IMR-90 (cell line): ENCODE measurements around the gene FHL2. TPM values are rescaled to one million over a fixed set of nuclear protein-coding genes. Genes with fewer than 3 reads are reported as not detected.

Experiments
- ATAC-seq: fragments of 200-7000 bp; cut with Tn5 transposase; 2 replicates; pipeline ENCODE4 v1.9.1; 2020; ENCODE audit warnings: low read depth, mild to moderate bottlenecking, moderate library complexity
- BruUV-seq: library from RNA; stranded (reverse); fragments of 400-500 nt; replicated peaks from 2 replicates; lab custom pipeline; 2021; lab: Mats Ljungman, UMichigan
- CTCF ChIA-PET: fragments of 300-600 bp; formaldehyde crosslinking; extraction: SDS; loops from one replicate; lab custom pipeline; 2021; ENCODE audit warnings: antibody characterized with exemption; lab: Yijun Ruan, JAX
- POLR2A ChIA-PET: fragments of 300-600 bp; sonication (Branson Sonifier 250); formaldehyde crosslinking; loops from one replicate; lab custom pipeline; 2022; ENCODE audit warnings: antibody characterized with exemption; ENCODE audit not compliant: unreplicated experiment; lab: Charles Lee
- DNase-seq: peaks from one replicate; pipeline ENCODE4 v3.0.0; 2013
- H2AFZ ChIP-seq: replicated peaks from 2 replicates; pipeline ENCODE3; 2013; ENCODE audit warnings: low read length, mild to moderate bottlenecking; ENCODE audit not compliant: poor library complexity
- H2AK5ac ChIP-seq: 2 replicates; pipeline ENCODE4 v1.6.1; 2013; ENCODE audit warnings: low read depth, low read length, inconsistent platforms
- H2AK9ac ChIP-seq: replicated peaks from 2 replicates; pipeline ENCODE3; 2013; ENCODE audit warnings: mild to moderate bottlenecking, low read depth, low read length, moderate library complexity; ENCODE audit not compliant: poor library complexity
- H2BK120ac ChIP-seq: 2 replicates; pipeline ENCODE4 v1.6.1; 2013; ENCODE audit warnings: low read depth, low read length, inconsistent platforms
- H2BK15ac ChIP-seq: 3 replicates; pipeline ENCODE4 v1.6.1; 2013; ENCODE audit warnings: low read depth, low read length, inconsistent platforms
- H2BK20ac ChIP-seq: 2 replicates; pipeline ENCODE4 v1.6.1; 2013; ENCODE audit warnings: low read depth, mild to moderate bottlenecking, inconsistent platforms, low read length, moderate library complexity
- H2BK5ac ChIP-seq: 2 replicates; pipeline ENCODE4 v1.6.1; 2013; ENCODE audit warnings: mild to moderate bottlenecking, low read depth, low read length, inconsistent platforms; ENCODE audit not compliant: poor library complexity, severe bottlenecking
- H3K14ac ChIP-seq: replicated peaks from 2 replicates; pipeline ENCODE4 v1.6.1; 2013; ENCODE audit warnings: low read depth, low read length, inconsistent platforms
- H3K18ac ChIP-seq: 2 replicates; pipeline ENCODE4 v1.6.1; 2013; ENCODE audit warnings: low read depth, low read length, control low read depth
- H3K23ac ChIP-seq: 2 replicates; pipeline ENCODE4 v1.6.1; 2013; ENCODE audit warnings: low read depth, low read length, inconsistent platforms
- H3K27ac ChIP-seq: 2 replicates; pipeline ENCODE4 v1.5.1; 2013; ENCODE audit warnings: mild to moderate bottlenecking, control low read depth, low read length; ENCODE audit not compliant: insufficient read depth
- H3K27me3 ChIP-seq: 2 replicates; pipeline ENCODE4 v1.6.1; 2013; ENCODE audit warnings: low read length; ENCODE audit not compliant: control insufficient read depth, insufficient read depth
- H3K36me3 ChIP-seq: 2 replicates; pipeline ENCODE4 v1.6.1; 2013; ENCODE audit warnings: low read length, mixed read lengths; ENCODE audit not compliant: control insufficient read depth, insufficient read depth
- H3K4ac ChIP-seq: 2 replicates; pipeline ENCODE4 v1.6.1; 2013; ENCODE audit warnings: low read depth, low read length, inconsistent platforms
- H3K4me1 ChIP-seq: 2 replicates; pipeline ENCODE4 v1.6.1; 2013; ENCODE audit warnings: low read length, mixed read lengths; ENCODE audit not compliant: control insufficient read depth, insufficient read depth
- H3K4me2 ChIP-seq: 2 replicates; pipeline ENCODE4 v1.6.1; 2013; ENCODE audit warnings: low read depth, mild to moderate bottlenecking, control low read depth, low read length, moderate library complexity
- H3K4me3 ChIP-seq: 2 replicates; pipeline ENCODE4 v1.5.1; 2013; ENCODE audit warnings: low read depth, mild to moderate bottlenecking, control low read depth, low read length, moderate library complexity; ENCODE audit not compliant: insufficient read depth
- H3K56ac ChIP-seq: 2 replicates; pipeline ENCODE4 v1.6.1; 2013; ENCODE audit warnings: low read length, inconsistent platforms; ENCODE audit not compliant: insufficient read depth; ENCODE audit errors: extremely low read depth
- H3K79me1 ChIP-seq, 2 experiments: 2 replicates each; pipeline ENCODE4 v1.6.1; 2013; ENCODE audit warnings: low read length in 2 of 2, inconsistent platforms in 1 of 2, low read depth in 1 of 2
- H3K9ac ChIP-seq: 2 replicates; pipeline ENCODE4 v1.6.1; 2013; ENCODE audit warnings: low read depth, low read length, control low read depth
- H3K9me1 ChIP-seq: 2 replicates; pipeline ENCODE4 v1.6.1; 2013; ENCODE audit warnings: low read length, inconsistent platforms; ENCODE audit not compliant: insufficient read depth
- H3K9me3 ChIP-seq: 2 replicates; pipeline ENCODE4 v1.6.1; 2013; ENCODE audit warnings: low read length; ENCODE audit not compliant: control insufficient read depth, insufficient read depth
- H4K20me1 ChIP-seq: 2 replicates; pipeline ENCODE4 v1.6.1; 2013; ENCODE audit warnings: low read length, inconsistent platforms; ENCODE audit not compliant: insufficient read depth
- H4K5ac ChIP-seq: 2 replicates; pipeline ENCODE4 v1.6.1; 2013; ENCODE audit warnings: mild to moderate bottlenecking, low read depth, low read length, control low read depth
- H4K8ac ChIP-seq, 2 experiments: 2 replicates each; pipeline ENCODE4 v1.6.1; 2013; ENCODE audit warnings: low read depth in 2 of 2, low read length in 2 of 2, control low read depth in 1 of 2, inconsistent platforms in 1 of 2
- H4K91ac ChIP-seq: 2 replicates; pipeline ENCODE4 v1.6.1; 2013; ENCODE audit warnings: low read depth, low read length, inconsistent platforms; ENCODE audit not compliant: insufficient read depth
- BHLHE40 ChIP-seq: fragments of 150-350 bp; IDR thresholded peaks from 2 replicates; pipeline ENCODE4 v1.6.1; 2016; ENCODE audit warnings: mild to moderate bottlenecking, low read depth, low read length
- CEBPB ChIP-seq: IDR thresholded peaks from 2 replicates; pipeline ENCODE4 v1.6.1; 2012; ENCODE audit warnings: low read depth, low read length, improper control_type of control experiment
- FOS ChIP-seq: fragments of 150-350 bp; IDR thresholded peaks from 2 replicates; pipeline ENCODE4 v1.6.1; 2016; ENCODE audit warnings: low read depth, low read length
- MAFK ChIP-seq: IDR thresholded peaks from 2 replicates; pipeline ENCODE4 v1.6.1; 2012; ENCODE audit warnings: low read depth, low read length, improper control_type of control experiment
- MXI1 ChIP-seq: IDR thresholded peaks from 2 replicates; pipeline ENCODE4 v1.6.1; 2012; ENCODE audit warnings: low read depth, mild to moderate bottlenecking, low read length, moderate library complexity, borderline replicate concordance
- NFE2L2 ChIP-seq: fragments of 150-350 bp; IDR thresholded peaks from 2 replicates; pipeline ENCODE4 v1.6.1; 2016; ENCODE audit warnings: low read depth, mild to moderate bottlenecking, low read length
- RCOR1 ChIP-seq: IDR thresholded peaks from 2 replicates; pipeline ENCODE4 v1.6.1; 2012; ENCODE audit warnings: mild to moderate bottlenecking, low read length, improper control_type of control experiment; ENCODE audit not compliant: insufficient replicate concordance
- RFX5 ChIP-seq: IDR thresholded peaks from 2 replicates; pipeline ENCODE4 v1.8.0; 2012; ENCODE audit warnings: low read depth, mild to moderate bottlenecking, low read length, moderate library complexity
- USF2 ChIP-seq: fragments of 150-350 bp; IDR thresholded peaks from 2 replicates; pipeline ENCODE4 v1.6.1; 2017; ENCODE audit warnings: mild to moderate bottlenecking, antibody characterized with exemption, low read length, low read depth
- WGBS, 2 experiments: methylation state at CpG; one replicate each; pipeline versions ENCODE4 v1.1.5 to v1.1.7; 2013; ENCODE audit warnings: missing lambda C conversion rate in 2 of 2; ENCODE audit not compliant: insufficient read length in 1 of 2; ENCODE audit errors: extremely low coverage in 2 of 2; 5-methylcytosine and 5-hydroxymethylcytosine counted together
- dilution Hi-C: fragments of 300-500 bp; cut with HindIII; formaldehyde crosslinking; loops from one replicate; pipeline ENCODE4 v1.14.3; 2018; ENCODE audit warnings: low sequenced_read_pairs; ENCODE audit not compliant: unreplicated experiment
- in situ Hi-C: fragments of 300-500 bp; cut with MboI; formaldehyde crosslinking; loops from 3 replicates; pipeline ENCODE4 v1.14.3; 2019; ENCODE audit warnings: low sequenced_read_pairs, inconsistent platforms, mixed read lengths
- intact Hi-C: fragments of 100-400 bp; cut with micrococcal nuclease; formaldehyde crosslinking; loops from 2 replicates; pipeline ENCODE4 v1.10.0; 2022
- polyA plus RNA-seq, 3 experiments: library from polyadenylated mRNA; depleted of rRNA; stranded (reverse); fragments of >200 nt; gene quantifications; 2 replicates each; pipeline ENCODE4 v1.2.3, GENCODE V29; 2012; ENCODE audit warnings: low replicate concordance in 1 of 3
- total RNA-seq: library from RNA; depleted of rRNA; stranded (reverse); fragments of >200 nt; gene quantifications from 2 replicates; pipeline ENCODE4 v1.2.3, GENCODE V29; 2012
- TF ChIP-seq, protein P1 (sequence below): fragments of 150-350 bp; IDR thresholded peaks from 2 replicates; pipeline ENCODE4 v1.6.1; 2016; ENCODE audit warnings: low read depth, mild to moderate bottlenecking, low read length, moderate library complexity, borderline replicate concordance

FHL2 gene
- total and polyA plus RNA-seq, 2 of the 4 experiments (the other 2 are of a cell fraction), result 464 to 550 TPM

- Histone ChIP-seq H3K4me2 (no peak overlapping the region), H3K56ac (no peak overlapping the region), H3K4me3 (no peak overlapping the region), H3K27me3 (no peaks in the 10 kb centered on the region), H2AK9ac (peak overlapping the region; percentile 51), H3K79me1 (peaks cover 47 to 75% of the 10 kb centered on the region in 2 experiments), H3K9ac (no peak overlapping the region), H3K27ac (peak overlapping the region; percentile 39), H2BK120ac (no peak overlapping the region), H3K4ac (no peak overlapping the region; the same call in 1 of the 2 replicates), H3K36me3 (peaks cover 82% of the 10 kb centered on the region), H3K14ac (no peak overlapping the region), H2BK5ac (peak overlapping the region; percentile 53), H2BK20ac (no peak overlapping the region), H2AFZ (no peak overlapping the region), H2BK15ac (no peak overlapping the region), H3K9me1 (peaks cover 10% of the 10 kb centered on the region; the same call in 1 of the 2 replicates), H3K9me3 (no peaks in the 10 kb centered on the region), H4K91ac (no peak overlapping the region), H3K23ac (peak overlapping the region; percentile 31; the same call in 1 of the 2 replicates), H3K4me1 (peaks cover 6% of the 10 kb centered on the region; the same call in 1 of the 2 replicates), H4K8ac (peak overlapping the region; percentile 17 to 18; a peak in 2 of 4 replicates), H3K18ac (no peak overlapping the region), H2AK5ac (no peak overlapping the region), H4K20me1 (peaks cover 33% of the 10 kb centered on the region), H4K5ac (peak overlapping the region; percentile 30)
- intact Hi-C loops, result no loop called here
- dilution Hi-C loops, result no loop called here
- in situ Hi-C loops, result no loop called here
- ChIA-PET CTCF (no interaction called here), POLR2A (no interaction called here)
- no TSS peak for BruUV-seq
- DNase-seq (no peak), ATAC-seq (no peak; the same call in 1 of the 2 replicates)
- 77% methylated on average over 5 of the region's 15 CpGs; no CpG with 5 or more reads in 1 of the 2 experiments for WGBS, 2 experiments
- TF ChIP-seq USF2 (no peak), MAFK (no peak), FOS (no peak), RCOR1 (no peak), NFE2L2 (no peak), CEBPB (no peak), RFX5 (no peak), MXI1 (no peak), BHLHE40 (no peak)
- TF ChIP-seq, protein P1, sequence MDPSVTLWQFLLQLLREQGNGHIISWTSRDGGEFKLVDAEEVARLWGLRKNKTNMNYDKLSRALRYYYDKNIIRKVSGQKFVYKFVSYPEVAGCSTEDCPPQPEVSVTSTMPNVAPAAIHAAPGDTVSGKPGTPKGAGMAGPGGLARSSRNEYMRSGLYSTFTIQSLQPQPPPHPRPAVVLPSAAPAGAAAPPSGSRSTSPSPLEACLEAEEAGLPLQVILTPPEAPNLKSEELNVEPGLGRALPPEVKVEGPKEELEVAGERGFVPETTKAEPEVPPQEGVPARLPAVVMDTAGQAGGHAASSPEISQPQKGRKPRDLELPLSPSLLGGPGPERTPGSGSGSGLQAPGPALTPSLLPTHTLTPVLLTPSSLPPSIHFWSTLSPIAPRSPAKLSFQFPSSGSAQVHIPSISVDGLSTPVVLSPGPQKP, result no peak
These were observed 35.8 kb downstream of the FHL2 start for GRCh38 chr2:105362862-105363591.
